NCI-H1417 treated with DMSO at 0.1 percent for 48 hours (cell line): ENCODE measurements around the gene SLC30A5.
A peak's percentile ranks its signal among the peaks of the same experiment; 100 is the strongest.
"Not testable (repeated sequence)": the region's sequence is repeated elsewhere in the genome, so short reads cannot be mapped to it uniquely, and the experiment has no call there.

ENCODE experiments used
- DNase-seq: peaks from one replicate; lab custom pipeline; 2025; lab: John Stamatoyannopoulos, UW

Gene SLC30A5

GRCh38 chr5:69093771-69094482, at the start of gene SLC30A5:
SLC30A5 (plus strand) TSS chr5:69094014; CDS start chr5:69094256, 242 bp downstream.
- peak; percentile 95 for DNase-seq

- not testable (repeated sequence) for DNase-seq
These were observed 48.6 kb upstream of the SLC30A5 start for GRCh38 chr5:69045213-69045612.

GRCh38 chr5:69046375-69046957, 47.3 kb upstream of the SLC30A5 start:
- no peak for DNase-seq

DNA sequence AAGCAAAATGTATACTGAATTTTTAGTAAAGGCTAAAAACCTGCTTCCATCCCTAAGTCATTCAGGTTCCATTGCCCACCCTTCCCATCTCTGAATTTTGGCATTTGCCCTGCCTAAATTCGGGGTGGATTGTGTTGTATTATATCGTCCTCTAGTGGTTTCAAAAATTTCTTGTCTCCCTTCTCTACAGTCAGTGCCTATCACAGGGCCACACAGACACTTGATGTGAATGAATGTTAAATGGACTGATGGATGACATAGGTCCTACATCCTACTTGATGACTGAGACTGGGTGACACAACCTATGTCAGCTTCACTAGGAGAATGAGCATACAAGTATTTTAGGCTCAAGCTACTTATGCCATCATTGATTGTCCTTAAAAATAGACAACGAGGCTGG, 45.6 kb upstream of the SLC30A5 start:
- no peak for DNase-seq

DNA sequence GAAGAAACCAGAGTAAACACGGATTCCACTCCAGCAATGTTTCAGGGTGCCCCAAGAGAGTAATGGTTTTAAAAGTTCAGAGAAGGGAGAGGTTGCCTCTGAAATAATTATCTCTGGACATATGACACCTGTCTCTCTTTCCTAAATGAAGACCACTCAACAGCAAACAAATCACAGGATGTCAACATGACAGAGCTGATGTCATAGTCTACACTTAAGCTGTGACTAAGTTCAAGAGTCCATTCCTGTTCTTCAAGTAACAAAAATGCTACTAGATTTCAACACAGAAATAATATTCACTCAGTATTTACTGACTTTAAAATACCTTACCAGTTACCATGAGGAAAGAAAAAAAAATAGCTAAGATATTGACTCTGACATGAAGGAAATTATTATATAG, 44.7 kb upstream of the SLC30A5 start:
- DNase-seq, result no peak

GRCh38 chr5:69049796-69050195, 44.0 kb upstream of the SLC30A5 start:
- no peak for DNase-seq

GRCh38 chr5:69050214-69050613, 43.6 kb upstream of the SLC30A5 start:
- DNase-seq, result no peak

DNA sequence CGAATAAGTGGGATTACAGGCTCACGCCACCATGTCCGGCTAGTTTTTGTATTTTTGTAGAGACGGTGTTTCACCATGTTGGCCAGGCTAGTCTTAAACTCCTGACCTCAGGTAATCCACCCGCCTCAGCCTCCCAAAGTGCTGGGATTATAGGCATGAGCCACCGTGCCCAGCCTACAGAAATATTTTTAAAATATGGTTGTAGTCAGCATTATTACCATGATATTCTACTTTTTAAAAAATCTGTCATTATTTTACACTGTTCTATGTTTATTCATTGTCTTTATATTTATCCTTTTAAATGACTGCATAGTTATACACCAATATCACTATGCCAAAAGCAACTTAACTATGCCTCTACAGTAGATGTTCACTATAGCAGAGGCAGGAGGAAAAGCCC, 41.6 kb upstream of the SLC30A5 start:
- DNase-seq, result no peak

DNA sequence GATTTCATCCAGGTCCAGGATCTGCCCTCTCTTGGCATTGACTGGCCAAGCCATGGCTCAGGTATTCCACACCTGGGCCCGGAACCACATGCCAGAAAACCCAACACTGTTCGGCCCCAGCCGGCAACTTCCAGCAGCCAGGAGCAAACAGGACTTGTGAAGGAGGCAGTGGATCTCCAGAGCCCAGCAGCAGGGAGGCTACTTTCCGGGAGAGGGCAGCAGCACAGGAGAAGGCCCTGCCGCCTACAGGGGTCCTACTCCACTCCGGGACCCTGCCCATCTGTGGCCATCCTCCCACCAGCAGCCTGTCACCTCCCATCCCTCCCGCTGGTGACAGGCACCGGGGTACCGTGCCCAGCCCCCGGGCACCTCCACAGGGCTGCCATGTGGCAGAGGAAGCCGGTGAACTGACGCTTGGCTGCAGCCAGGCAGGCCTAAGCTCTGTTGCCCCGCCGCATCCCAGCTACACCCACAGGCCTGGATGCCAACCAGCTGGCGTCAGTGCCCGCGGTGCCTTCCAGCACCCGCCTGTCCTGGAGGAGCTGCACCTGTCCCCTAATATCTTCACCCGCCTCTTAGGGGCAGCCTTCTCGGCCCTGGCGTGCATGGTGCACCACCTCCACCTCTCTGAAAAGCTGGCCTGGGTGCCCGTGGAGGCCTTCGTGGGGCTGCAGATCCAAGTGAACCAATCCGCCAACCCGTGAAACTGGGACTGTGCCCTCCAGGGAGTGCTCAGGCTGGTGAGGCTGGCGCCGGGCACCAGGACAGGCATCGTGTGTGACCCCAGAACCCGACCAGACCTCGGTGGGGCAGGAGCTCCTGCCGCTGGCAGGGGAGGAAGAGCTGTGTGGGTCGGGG, 18.9 kb upstream of the SLC30A5 start:
- no peak for DNase-seq

DNA sequence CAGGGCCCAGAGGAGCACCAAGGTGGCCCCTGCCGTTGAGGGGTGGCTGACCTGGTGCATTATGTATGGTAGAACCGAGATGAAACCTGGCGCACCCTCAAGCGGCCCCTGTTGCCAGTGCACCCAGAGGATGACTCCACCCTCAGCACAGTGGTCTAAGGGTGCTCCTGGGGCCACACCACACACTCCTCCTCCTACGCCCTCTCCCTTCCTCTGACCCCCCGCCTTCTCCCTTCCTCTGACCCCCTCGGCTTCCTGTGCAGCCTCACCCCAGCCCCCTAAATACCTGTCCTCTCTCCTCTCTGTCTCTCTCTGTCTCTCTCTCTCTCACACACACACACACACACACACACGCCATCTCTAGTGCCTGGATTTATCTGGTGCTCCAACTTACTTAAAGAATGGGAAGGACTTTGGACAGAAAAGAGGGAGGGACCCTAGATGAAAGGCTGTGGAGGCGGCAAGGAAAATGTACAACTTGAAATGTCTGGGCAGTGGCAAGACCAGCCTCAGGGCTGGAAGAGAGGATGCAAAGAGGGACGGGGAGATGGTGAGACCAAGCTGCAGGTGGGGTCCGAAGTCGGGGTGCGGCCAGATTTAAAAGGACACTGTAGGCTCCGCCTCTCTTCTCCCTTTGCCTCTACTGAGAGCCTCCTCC, 18.2 kb upstream of the SLC30A5 start:
- no peak for DNase-seq

GRCh38 chr5:69078921-69079540, 14.8 kb upstream of the SLC30A5 start:
- no peak for DNase-seq

- DNase-seq, result no peak
These were observed 14.3 kb upstream of the SLC30A5 start for GRCh38 chr5:69079556-69079955.

GRCh38 chr5:69083412-69083811, 10.4 kb upstream of the SLC30A5 start:
- no peak for DNase-seq

GRCh38 chr5:69084195-69084594, 9.6 kb upstream of the SLC30A5 start:
- DNase-seq, result no peak

- DNase-seq, result no peak
These were observed 8.9 kb upstream of the SLC30A5 start for GRCh38 chr5:69084903-69085302.

- DNase-seq, result no peak
These were observed 7.6 kb upstream of the SLC30A5 start for GRCh38 chr5:69086206-69086605.

DNA sequence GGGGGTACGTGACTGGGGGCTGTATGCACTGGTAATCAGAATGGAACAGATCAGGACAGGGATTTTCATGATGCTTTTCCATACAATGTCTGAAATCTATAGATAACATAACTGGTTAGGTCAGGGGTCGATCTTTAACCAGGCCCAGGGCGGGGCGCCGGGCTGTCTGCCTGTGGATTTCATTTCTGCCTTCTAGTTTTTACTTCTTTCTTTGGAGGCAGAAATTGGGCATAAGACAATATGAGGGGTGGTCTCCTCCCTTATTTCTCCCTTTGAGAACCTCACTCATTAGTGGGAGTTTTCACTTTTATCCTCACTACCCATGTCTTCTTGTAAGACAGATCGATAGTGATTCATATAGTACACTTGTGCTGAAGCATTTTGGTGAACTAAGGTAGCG, 5.8 kb upstream of the SLC30A5 start:
- not testable (repeated sequence) for DNase-seq

- DNase-seq, result no peak
These were observed 3.7 kb upstream of the SLC30A5 start for GRCh38 chr5:69090158-69090557.

DNA sequence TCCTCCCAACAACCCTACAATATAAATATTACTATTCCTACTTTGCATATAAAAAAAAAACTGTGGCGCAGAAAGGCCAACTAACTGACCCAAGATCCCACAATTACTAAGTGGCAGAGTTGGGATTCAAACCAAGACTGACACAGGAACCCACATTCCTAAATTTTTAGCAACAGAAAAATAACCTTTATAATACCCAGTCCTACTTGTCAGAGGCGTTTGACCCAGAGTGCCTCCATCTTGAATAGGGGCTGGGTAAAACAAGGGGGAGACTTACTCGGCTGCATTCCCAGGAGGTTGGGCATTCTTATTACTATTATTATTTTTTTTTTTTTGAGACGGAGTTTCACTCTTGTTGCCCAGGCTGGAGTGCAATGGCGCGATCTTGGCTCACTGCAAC, 2.0 kb upstream of the SLC30A5 start:
- no peak for DNase-seq

DNA sequence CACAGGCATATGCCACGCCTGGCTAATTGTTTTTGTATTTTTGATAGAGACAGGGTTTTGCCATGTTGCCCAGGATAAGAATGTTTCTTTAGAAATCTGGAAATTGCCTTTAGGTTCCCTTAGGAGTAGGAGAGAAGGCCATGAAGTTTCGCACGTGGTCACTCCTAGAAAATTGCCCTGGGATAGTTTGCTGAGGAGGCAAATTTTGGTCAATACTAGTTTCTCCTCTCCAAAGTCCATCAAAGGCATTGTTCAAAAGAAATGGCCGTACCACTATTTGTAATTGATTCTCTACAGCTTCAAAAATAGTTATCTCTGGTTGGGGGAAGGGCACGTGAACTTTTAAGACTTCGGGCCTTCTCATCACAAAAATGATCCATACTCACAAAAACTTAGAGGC, 845 bp upstream of the SLC30A5 start:
- DNase-seq, result no peak

DNA sequence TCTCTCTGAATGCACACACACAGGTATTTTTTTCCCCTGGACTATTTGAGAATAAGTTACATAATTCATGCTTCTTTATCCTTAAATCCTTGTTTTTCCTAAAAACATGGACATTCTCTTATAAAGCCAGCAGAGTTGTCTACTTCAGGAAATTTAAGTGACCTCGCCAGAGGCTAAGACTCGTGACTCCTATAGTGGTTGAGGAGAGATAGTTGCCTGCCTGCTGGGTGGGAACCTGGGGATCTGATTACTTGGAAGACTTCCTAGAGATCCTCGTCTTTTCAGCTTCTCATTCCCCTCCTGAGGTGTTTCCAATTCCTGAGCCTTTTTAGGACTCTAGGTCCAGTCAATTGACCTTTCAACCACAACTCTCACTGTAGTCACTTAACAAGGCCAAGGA, 5.5 kb downstream of the SLC30A5 start:
- no peak for DNase-seq

DNA sequence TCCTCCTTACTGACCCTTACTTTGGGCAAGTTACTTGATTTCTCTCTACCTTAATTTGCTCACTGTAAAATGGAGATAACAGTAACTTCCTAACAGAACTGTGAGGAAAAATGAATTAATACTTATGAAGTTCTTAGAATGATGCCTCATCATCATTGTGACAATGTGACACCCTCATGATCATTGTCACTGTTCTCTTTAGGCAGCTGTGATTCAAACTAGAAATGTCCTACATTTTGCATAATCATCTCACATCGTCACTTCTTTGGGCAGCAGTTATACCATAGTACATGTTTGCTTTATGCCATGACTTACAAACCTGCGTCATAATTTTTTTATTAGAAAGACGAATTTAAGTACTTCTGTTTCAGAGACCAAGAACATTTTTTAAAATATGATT, 9.7 kb downstream of the SLC30A5 start:
- no peak for DNase-seq
